ENCODE measurements around the gene NCAPG2.

The NCAPG2 gene

DNA sequence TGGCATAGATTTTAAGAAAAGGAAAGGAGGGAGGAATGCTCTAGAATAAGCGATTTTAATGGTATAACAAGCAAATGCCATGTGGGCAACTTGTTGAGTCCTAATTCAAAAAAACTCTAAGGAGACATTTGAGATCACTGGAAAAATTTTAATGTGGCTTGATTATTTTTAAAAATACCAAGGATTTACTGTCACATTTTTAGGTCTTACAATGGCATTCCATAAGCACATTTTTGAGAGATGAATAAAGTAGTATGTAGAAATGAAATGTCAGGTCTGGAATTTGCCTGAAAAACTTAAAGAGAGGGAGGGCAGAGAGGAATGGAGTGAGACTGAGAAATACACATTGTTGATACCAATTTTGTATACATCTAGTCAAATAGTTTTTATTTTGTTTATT is 20.3 kb downstream of the NCAPG2 start:
- Histone ChIP-seq H3K36me3 (ENCODE audit: control insufficient read depth, insufficient read depth, low read length) (peaks cover 11% of the 10 kb centered on the region), H3K27me3 (replicated peaks; ENCODE audit: control insufficient read depth, insufficient read depth, low read length) (no peaks in the 10 kb centered on the region), H3K4me3 (replicated peaks; ENCODE audit: low read depth, low read length) (no peak overlapping the region)
- DNase-seq (ENCODE audit: extremely low read depth, insufficient read length) = no peak
- no peak for TF ChIP-seq CTCF (IDR thresholded peaks at IDR 0.05; ENCODE audit: insufficient read depth, low read length, poor library complexity, severe bottlenecking)

- TF ChIP-seq CTCF (IDR thresholded peaks at IDR 0.05; ENCODE audit: insufficient read depth, low read length, poor library complexity, severe bottlenecking) = no peak
- no peak overlapping the region for H3K4me3 ChIP-seq (replicated peaks; ENCODE audit: low read depth, low read length)
- no peaks in the 10 kb centered on the region for H3K27me3 ChIP-seq (replicated peaks; ENCODE audit: control insufficient read depth, insufficient read depth, low read length)
- DNase-seq (ENCODE audit: extremely low read depth, insufficient read length) = no peak
- H3K36me3 ChIP-seq (ENCODE audit: control insufficient read depth, insufficient read depth, low read length) = peaks cover 9% of the 10 kb centered on the region
Observed at GRCh38 chr7:158683541-158683940, 21.1 kb downstream of the NCAPG2 start.

GRCh38 chr7:158682456-158682855 is 22.1 kb downstream of the NCAPG2 start:
- Histone ChIP-seq H3K36me3 (ENCODE audit: control insufficient read depth, insufficient read depth, low read length) (peaks cover 8% of the 10 kb centered on the region), H3K27me3 (replicated peaks; ENCODE audit: control insufficient read depth, insufficient read depth, low read length) (no peaks in the 10 kb centered on the region), H3K4me3 (replicated peaks; ENCODE audit: low read depth, low read length) (no peak overlapping the region)
- no peak for DNase-seq (ENCODE audit: extremely low read depth, insufficient read length)
- no peak for TF ChIP-seq CTCF (IDR thresholded peaks at IDR 0.05; ENCODE audit: insufficient read depth, low read length, poor library complexity, severe bottlenecking)

DNA sequence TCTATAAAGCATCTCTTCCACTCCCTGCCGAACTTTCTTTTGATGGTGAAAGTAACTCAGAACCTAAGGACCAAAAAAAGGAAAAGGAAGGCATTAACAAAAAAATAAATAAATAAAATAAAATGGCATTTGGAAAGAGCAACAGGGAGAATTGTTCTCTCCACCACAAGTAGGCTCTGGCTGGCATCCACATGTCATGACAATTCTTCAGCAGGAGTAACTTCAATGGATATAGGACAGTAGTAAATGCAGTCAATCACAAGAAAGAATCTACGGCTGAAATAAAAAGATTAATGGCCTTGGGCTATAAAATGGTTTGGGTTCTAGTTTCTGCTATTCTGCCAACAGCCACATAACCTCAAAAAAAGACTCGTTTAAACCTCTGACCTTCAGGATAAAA is 23.9 kb downstream of the NCAPG2 start:
- H3K4me3 ChIP-seq (replicated peaks; ENCODE audit: low read depth, low read length) = no peak overlapping the region
- H3K27me3 ChIP-seq (replicated peaks; ENCODE audit: control insufficient read depth, insufficient read depth, low read length) = no peaks in the 10 kb centered on the region
- no peak for TF ChIP-seq CTCF (IDR thresholded peaks at IDR 0.05; ENCODE audit: insufficient read depth, low read length, poor library complexity, severe bottlenecking)
- peaks cover 6% of the 10 kb centered on the region for H3K36me3 ChIP-seq (ENCODE audit: control insufficient read depth, insufficient read depth, low read length)
- DNase-seq (ENCODE audit: extremely low read depth, insufficient read length) = no peak

- Histone ChIP-seq H3K27me3 (replicated peaks; ENCODE audit: control insufficient read depth, insufficient read depth, low read length) (no peaks in the 10 kb centered on the region), H3K4me3 (replicated peaks; ENCODE audit: low read depth, low read length) (no peak overlapping the region), H3K36me3 (ENCODE audit: control insufficient read depth, insufficient read depth, low read length) (peaks cover 6% of the 10 kb centered on the region)
- no peak for DNase-seq (ENCODE audit: extremely low read depth, insufficient read length)
- no peak for TF ChIP-seq CTCF (IDR thresholded peaks at IDR 0.05; ENCODE audit: insufficient read depth, low read length, poor library complexity, severe bottlenecking)
Observed at GRCh38 chr7:158676906-158677305, 27.7 kb downstream of the NCAPG2 start.

GRCh38 chr7:158676171-158676840 is 28.3 kb downstream of the NCAPG2 start:
- DNase-seq (ENCODE audit: extremely low read depth, insufficient read length) = no peak
- Histone ChIP-seq H3K4me3 (replicated peaks; ENCODE audit: low read depth, low read length) (no peak overlapping the region), H3K36me3 (ENCODE audit: control insufficient read depth, insufficient read depth, low read length) (peaks cover 6% of the 10 kb centered on the region), H3K27me3 (replicated peaks; ENCODE audit: control insufficient read depth, insufficient read depth, low read length) (no peaks in the 10 kb centered on the region)
- TF ChIP-seq CTCF (IDR thresholded peaks at IDR 0.05; ENCODE audit: insufficient read depth, low read length, poor library complexity, severe bottlenecking) = no peak
